H1 (cell line): ENCODE measurements around the gene BCL2.

Experiments used
- CHD2 ChIP-seq: IDR thresholded peaks from 2 replicates; pipeline ENCODE4 v1.6.1; 2012; ENCODE audit warnings: low read length, improper control_type of control experiment
- CREB1 ChIP-seq: IDR thresholded peaks from 2 replicates; pipeline ENCODE4 v1.6.1; 2012; ENCODE audit warnings: inconsistent platforms
- FOSL1 ChIP-seq: IDR thresholded peaks from 2 replicates; pipeline ENCODE4 v1.6.1; 2011; ENCODE audit warnings: mild to moderate bottlenecking, low read depth, low read length, moderate library complexity; ENCODE audit not compliant: insufficient read depth
- GABPA ChIP-seq: IDR thresholded peaks from 2 replicates; pipeline ENCODE4 v1.6.1; 2011; ENCODE audit warnings: mild to moderate bottlenecking, low read length, moderate library complexity, borderline replicate concordance; ENCODE audit not compliant: insufficient read depth
- POLR2A ChIP-seq, 2 experiments: IDR thresholded peaks; 1 replicate in 1 of 2; 2 replicates in 1 of 2; pipeline ENCODE4 v1.6.1; 2011; ENCODE audit warnings: low read depth in 2 of 2, low read length in 2 of 2, mild to moderate bottlenecking in 2 of 2; ENCODE audit errors: control extremely low read depth in 1 of 2
- POLR2AphosphoS5 ChIP-seq: IDR thresholded peaks from 2 replicates; pipeline ENCODE4 v1.6.1; 2011; ENCODE audit warnings: low read depth, low read length
- RAD21 ChIP-seq, 2 experiments: IDR thresholded peaks in 1 of 2; conservative IDR thresholded peaks in 1 of 2; 2 replicates each; pipeline ENCODE4 v1.6.1; 2011; ENCODE audit warnings: low read depth in 2 of 2, low read length in 2 of 2, improper control_type of control experiment in 1 of 2, inconsistent platforms in 1 of 2, mild to moderate bottlenecking in 1 of 2, moderate library complexity in 1 of 2
- RFX5 ChIP-seq: IDR thresholded peaks from 2 replicates; pipeline ENCODE4 v1.6.1; 2011; ENCODE audit warnings: low read depth, low read length, improper control_type of control experiment, borderline replicate concordance
- TEAD4 ChIP-seq: IDR thresholded peaks from 2 replicates; pipeline ENCODE4 v1.6.1; 2012; ENCODE audit warnings: low read depth, low read length, inconsistent platforms, mixed read lengths
- ZNF274 ChIP-seq: IDR thresholded peaks from 2 replicates; pipeline ENCODE4 v1.7.0; 2012; ENCODE audit warnings: low read length, borderline replicate concordance; ENCODE audit errors: extremely low read depth
- TF ChIP-seq, protein P1 (sequence below), 3 experiments: IDR thresholded peaks; 1 replicate in 2 of 3; 2 replicates in 1 of 3; pipeline versions ENCODE4 v1.5.1 to v1.6.1; 2011; ENCODE audit warnings: low read length in 3 of 3, mild to moderate bottlenecking in 3 of 3, inconsistent platforms in 2 of 3, low read depth in 1 of 3, moderate library complexity in 1 of 3; ENCODE audit not compliant: insufficient read depth in 1 of 3; ENCODE audit errors: control extremely low read depth in 1 of 3
- TF ChIP-seq, protein P2 (sequence below): IDR thresholded peaks from 2 replicates; pipeline ENCODE4 v1.6.1; 2011; ENCODE audit warnings: low read length, improper control_type of control experiment

DNA sequence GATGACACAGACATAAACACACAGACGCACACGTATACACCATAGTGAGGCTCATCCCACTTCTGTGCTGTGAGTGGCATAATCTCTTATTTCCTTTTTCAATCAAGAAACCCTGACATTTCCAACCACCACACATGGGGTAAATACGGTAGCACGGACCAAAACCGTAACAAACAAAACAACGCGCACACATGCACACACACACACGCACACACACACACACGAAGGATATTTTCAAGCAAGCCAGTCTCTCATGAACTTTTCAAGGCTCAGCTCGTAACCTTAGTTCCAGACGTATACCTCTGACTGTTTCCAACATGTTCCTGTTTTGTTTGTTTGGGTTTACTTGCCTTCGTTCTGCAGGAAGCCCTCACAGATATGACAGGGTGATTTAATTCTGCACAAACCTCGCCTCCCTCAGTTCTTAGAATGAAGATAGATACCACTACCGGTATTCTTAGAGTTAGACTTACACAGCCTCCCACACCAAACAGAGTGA is 119.8 kb downstream of the BCL2 start:
- TF ChIP-seq, protein P1, sequence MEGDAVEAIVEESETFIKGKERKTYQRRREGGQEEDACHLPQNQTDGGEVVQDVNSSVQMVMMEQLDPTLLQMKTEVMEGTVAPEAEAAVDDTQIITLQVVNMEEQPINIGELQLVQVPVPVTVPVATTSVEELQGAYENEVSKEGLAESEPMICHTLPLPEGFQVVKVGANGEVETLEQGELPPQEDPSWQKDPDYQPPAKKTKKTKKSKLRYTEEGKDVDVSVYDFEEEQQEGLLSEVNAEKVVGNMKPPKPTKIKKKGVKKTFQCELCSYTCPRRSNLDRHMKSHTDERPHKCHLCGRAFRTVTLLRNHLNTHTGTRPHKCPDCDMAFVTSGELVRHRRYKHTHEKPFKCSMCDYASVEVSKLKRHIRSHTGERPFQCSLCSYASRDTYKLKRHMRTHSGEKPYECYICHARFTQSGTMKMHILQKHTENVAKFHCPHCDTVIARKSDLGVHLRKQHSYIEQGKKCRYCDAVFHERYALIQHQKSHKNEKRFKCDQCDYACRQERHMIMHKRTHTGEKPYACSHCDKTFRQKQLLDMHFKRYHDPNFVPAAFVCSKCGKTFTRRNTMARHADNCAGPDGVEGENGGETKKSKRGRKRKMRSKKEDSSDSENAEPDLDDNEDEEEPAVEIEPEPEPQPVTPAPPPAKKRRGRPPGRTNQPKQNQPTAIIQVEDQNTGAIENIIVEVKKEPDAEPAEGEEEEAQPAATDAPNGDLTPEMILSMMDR (IDR thresholded peaks at IDR 0.05; ENCODE audit: control extremely low read depth in 1 of 3, insufficient read depth in 1 of 3, low read depth in 1 of 3, low read length in 3 of 3) = no peak
- no peak for TF ChIP-seq RFX5
- no peak for TF ChIP-seq CHD2
- TF ChIP-seq POLR2AphosphoS5 = no peak
- TF ChIP-seq TEAD4 = no peak
- no peak for TF ChIP-seq POLR2A (IDR thresholded peaks at IDR 0.05; ENCODE audit: control extremely low read depth in 1 of 2, low read depth in 2 of 2, low read length in 2 of 2)
- no peak for TF ChIP-seq RAD21 (IDR thresholded peaks at IDR 0.05 in 1 of 2, conservative IDR thresholded peaks at IDR 0.05 in 1 of 2; ENCODE audit: low read depth in 2 of 2, low read length in 2 of 2)
- TF ChIP-seq, protein P2, sequence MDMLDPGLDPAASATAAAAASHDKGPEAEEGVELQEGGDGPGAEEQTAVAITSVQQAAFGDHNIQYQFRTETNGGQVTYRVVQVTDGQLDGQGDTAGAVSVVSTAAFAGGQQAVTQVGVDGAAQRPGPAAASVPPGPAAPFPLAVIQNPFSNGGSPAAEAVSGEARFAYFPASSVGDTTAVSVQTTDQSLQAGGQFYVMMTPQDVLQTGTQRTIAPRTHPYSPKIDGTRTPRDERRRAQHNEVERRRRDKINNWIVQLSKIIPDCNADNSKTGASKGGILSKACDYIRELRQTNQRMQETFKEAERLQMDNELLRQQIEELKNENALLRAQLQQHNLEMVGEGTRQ = no peak
- no peak for TF ChIP-seq FOSL1
- TF ChIP-seq ZNF274 = no peak
- TF ChIP-seq CREB1 = no peak
- no peak for TF ChIP-seq GABPA
